Measurements from ENCODE around the gene WAPL.

WAPL gene

DNA sequence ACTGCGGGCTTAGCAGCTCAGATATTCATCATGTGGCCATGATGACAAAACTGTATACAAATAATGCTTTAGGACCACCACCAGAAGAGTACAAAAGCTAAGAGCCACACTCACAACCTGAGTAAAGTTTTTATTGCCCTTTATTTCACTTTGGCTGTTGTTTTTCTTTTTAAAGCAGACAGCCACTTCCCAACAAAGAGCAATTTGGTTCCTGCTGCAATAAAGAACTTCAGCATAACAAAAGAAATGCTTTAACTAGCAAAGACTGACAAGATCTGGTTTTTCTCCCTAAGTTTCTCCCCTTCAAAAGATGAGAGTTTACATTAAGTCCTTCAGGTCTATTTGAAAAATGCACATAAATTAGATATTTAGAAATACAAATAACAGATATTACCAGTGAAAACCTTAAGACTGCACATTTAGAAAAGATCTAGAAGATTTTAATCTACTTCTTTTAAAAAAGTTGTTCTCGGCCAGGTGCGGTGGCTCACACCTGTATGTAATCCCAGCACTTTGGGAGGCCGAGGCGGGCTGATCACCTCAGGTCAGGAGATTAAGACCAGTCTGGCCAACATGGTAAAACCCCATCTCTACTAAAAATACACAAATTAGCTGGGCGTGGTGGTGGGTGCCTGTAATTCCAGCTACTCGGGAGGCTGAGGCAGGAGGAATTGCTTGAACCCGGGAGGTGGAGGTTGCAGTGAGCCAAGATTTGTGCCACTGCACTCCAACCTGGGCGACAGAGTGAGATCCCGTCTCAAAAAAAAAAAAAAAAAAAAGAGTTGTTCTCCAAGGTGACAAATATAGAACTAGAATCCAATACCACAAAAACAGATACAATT, 59.4 kb downstream of the WAPL start:
- DNase-seq, result no peak

DNA sequence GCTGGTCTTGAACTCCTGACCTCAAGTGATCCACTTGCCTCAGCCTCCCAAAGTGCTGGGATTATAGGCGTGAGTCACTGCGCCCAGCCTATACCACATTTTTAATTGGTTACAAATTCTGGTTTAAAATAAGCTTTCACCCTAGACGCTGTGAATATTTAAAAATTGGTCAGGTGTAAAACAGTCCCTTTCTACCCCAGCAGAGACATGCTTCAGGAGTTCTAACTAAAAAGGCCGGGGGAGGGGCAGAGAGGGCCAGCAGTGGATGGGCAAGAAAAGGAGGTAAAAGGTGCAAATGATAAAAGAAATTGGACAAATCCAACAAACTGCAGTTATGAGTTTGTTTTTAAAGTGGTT, 70.0 kb downstream of the WAPL start:
- no peak for DNase-seq

DNA sequence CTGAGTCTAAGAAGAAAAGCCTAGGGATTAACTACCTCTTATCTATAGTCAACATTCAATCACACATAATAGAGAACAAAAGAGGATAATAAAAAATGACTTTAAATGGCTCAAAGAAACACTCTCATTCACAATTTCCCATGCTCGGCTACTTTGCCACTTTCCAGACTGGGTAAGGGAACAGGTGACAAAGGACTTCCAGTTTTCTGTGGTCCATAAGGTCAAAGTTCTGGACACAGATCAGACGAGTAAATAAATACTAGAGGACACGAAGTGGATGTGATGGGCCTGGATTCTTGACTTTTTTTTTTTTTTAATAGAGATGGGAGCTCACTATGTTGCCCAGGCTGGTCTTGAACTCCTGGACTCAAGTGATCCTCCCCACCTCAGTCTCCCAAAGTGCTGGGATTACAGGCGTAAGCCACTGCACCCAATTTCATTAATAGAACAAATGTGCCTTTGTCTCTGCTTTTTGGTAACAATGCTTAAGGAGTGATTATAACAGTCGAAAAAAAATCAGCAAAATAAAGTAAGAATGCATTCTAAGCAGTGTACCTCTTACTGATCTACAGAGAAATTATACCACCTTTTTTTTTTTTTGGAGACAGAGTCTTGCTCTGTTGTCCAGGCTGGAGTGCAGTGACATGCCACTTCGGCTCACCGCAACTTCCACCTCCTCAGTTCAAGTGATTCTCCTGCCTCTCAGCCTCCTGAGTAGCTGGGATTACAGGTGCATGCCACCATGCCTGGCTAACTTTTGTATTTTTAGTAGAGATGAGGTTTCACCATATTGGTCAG, 70.6 kb downstream of the WAPL start:
- DNase-seq, result no peak

DNA sequence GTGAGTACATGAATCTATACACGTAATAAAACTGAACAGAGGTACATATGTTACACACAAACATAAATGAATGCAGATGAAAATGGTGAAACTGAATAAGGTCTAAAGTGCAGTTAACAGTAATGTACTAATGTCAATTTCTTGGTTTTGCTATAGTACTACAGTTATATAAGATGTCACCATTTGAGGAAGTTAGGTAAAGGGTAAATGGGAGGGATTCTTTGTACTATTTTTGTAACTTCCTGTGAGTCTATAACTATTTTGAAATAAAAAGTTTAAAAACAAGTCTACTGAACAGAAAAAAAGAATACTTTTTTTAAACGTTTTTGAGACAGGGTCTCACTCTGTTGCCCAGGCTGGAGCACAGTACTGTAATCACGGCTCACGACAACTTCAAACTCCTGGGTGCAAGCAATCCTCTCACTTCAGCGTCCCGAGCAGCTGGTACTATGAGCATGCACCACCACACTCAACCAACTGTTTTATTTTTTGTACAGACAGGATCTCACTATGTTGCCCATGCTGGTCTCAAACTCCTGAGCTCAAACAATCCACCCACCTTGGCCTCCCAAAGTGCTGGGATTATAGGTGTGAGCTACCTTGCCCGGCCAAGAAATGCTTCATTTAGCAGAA, 71.5 kb downstream of the WAPL start:
- DNase-seq, result no peak

DNA sequence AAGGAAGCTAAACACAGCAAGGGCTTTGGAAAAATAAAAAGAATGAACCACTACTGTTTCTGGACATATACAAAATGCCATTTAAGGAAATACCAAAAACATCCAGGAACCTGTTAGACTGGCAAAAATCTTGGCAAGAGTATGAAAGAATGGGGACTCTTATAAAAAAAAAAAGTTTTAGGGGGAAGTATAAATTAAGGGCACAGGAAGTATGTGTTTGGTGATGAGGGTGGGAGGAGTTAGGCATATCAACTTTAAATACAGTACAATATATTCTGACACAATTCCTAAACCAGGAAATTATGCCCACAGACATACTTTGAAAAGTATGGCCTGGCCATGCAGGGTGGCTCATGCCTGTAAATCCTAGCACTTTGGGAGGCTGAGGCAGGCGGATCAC, 74.2 kb downstream of the WAPL start:
- no peak for DNase-seq

DNA sequence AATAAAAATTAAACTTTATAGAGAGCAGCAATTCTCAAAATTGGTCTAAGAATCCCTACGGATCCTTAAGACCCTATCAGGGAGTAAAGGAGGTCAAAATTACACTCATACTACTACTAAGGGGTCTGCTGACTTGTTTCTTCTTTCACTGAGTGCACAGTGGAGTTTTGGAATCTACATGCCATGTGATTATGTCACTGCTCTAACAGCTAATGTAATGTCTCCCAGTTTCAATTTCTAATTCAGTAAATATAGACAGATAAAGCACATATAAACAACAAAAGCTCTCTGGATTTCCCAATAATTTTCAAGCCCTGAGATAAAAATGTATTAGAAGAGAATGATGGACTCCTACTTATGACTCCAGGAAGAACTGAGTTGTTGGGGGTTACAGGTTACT, 74.6 kb downstream of the WAPL start:
- no peak for DNase-seq

DNA sequence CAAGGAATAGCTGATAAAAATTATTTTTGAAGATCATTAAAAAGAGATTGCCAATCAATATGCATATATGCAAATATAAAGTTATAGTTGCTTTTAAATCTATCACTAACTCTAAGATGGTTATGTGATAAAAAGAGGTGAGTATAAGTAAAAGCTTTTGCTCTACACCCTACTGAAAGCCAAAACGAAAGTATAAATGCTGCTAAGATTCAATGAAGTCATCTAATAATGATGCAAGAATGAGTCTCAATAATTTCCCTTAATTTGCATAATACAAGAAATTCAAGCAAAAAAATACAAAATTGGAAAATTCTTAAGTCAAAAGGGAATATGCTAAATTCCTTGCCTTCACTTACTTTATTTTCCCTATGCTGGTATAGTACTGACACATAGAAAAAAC, 75.2 kb downstream of the WAPL start:
- no peak for DNase-seq

DNA sequence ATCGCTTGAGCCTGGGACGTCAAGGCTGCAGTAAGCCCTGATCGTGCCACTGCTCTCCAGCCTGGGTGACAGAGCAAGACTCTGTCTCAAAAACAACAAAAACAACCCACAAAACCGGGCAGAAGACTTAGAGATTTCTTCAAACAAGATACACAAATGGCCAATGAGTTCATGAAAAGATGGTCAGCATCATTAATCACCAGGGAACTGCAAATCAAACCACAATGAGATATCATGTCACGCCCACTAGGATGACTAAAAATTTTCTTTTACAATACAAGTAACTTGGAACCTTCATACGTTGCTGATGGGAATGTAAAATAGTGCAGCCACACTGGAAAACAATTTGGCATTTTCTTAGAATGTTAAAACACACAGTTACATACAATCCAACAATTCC, 77.7 kb downstream of the WAPL start:
- DNase-seq, result no peak

DNA sequence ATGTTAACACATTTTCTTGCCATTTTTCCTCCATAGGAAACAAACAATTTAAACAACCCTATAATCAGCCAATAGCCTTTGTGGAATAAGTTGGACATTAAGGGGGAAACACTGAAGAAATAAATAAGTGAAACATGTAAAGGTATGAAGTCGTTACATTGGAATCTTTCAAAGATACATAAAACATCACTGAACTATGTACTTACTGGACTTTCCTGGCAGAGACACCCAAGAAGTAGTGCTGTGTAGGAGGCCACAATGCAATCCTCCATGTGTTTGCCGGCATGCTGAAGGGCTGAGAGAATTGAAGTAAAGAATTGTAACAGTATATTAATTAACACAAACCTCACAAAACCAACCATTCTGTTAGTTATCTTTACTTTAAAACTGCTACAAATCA, 78.5 kb downstream of the WAPL start:
- no peak for DNase-seq

DNA sequence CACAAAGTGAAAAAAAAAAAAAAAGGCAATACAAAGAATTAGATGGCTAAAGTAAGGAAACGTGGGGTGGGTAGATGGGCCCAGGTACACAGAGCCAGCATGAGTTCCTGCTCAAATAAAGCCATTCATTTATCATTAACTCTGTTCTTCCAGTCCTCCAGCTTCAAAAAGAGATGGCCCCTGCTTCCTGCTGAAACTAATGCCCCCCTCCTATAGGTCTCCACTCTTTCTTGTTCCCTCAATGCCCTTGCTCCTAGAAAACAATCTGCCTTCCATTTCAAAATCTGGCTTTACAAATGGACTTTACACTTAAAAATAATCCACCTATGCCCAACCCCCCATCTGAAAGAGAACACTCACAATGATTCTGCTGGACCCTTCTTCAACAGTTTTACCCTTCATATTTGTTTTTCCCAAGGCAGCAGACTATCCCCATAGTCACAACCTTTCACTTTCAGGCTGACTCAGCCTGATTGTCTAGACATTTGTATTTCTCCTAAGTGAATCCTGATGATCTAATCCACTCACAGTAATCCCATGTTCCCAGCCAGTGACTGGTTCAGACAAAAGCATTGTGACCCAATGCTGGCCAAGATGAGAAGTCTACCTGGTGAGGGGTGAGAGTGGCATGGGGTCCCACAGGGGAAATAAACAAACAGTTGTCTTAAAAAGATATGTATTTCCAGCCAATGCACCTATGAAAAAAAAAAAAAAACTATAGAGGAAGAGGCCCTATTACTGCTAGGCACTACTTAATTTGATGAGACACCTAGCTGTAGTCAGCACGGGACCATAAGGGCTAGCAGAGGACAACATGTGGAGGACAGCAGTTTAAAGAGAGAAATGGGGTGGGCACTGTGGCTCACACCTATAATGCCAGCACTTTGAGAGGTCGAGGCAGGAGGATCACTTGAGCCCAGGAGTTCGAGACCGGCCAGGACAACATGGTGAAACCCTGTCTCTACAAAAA, 80.4 kb downstream of the WAPL start:
- DNase-seq, result no peak

DNA sequence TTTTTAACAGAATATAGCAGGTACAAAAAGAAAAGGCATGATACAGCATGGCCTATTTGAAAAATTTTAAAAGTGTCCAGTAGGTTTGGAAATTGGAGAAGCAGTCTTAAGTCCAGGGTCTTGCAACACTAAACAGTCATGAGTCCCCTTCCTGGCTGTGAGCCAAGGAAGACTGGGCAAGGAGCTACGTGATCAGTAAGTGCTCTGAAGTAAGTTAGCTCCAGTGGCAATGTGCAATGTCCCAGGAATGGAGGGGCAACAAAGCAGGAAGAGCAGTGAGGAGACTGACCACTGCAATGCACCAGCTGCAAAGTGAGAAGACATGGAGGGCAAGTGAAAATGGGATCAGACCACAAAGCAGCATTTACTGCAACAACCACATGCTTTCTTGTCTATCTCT, 82.0 kb downstream of the WAPL start:
- DNase-seq, result no peak

DNA sequence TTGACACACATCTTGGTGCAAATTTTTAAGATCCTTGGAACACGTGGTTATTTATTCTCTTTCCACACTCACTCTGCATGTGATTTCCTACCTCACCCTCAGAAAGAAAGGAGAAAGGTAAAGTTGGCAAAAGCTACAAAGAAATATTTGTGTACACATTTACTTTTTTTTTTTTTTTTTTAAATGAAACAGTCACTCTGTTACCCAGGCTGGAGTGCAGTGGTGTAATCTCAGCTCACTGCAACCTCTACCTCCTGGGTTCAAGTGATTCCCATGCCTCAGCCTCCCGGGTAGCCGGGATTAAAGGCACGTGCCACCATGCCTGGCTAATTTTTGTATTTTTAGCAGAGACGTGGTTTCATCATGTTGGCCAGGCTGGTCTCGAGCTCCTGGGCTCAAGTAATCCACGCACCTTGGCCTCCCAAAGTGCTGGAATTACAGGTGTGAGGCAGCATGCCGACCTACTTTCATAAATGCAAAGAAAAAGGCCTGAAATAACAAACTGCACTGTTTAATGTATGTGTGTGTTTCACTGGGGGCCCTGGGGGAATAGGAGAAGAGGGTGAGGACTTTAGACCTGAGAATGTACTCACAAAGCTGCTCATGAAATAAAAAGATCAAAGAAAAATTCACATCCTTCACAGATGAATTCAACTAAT, 83.4 kb downstream of the WAPL start:
- no peak for DNase-seq

DNA sequence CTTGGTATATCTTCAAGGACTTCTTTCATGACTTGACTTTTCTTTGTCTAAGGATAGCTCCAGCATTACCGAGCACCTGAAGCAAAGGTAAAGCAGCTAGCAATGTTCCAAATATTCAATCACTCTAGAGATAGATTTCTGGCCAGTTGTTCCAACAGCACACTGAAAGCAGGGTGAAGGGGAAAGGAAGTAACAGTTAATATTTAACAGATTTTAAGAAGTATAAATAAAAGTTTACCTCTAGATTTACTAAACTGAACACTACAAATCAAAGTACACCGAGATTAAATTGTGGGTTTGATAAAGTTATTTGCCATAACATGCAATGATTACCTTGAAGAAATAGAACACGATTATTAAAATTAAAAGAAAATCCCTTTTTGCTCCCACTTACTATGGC, 84.1 kb downstream of the WAPL start:
- DNase-seq, result no peak

DNA sequence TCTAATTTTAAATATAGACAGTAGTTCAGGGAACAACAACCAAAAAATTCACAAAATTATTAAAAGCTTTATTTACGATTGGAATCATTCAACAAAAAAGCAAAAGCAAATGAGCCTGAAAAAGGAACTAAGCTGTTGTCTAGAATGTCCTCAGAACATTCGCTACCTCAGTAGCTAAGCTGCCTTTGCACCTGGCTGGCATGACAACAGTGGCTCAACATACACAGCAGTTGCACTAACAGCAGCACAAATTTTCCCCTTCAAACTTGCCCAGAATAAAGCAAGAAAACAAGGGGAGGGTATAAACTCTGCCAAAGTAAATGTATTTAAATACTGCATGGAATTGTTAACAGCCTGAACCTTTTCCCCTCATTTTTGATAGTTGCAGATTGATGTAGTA, 84.6 kb downstream of the WAPL start:
- no peak for DNase-seq

DNA sequence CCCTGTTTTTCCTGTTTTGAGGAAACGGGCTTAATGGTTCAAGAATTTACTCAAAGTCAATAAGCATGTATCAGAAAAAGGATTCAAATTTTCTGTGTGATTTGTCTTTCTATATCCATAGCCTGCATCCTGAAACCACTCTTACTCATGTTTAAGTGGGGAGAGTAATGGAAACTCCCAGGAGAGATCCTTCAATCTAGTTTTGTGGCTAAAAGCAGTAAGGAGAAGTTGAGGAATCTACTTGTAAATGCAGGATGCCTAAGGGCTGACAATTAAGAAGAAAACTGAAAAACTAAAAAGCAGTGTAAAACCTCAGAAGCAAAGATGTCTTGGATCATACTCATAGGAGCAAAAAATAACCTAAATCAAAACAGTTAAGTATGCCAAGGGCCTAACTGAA, 86.9 kb downstream of the WAPL start:
- DNase-seq, result no peak

DNA sequence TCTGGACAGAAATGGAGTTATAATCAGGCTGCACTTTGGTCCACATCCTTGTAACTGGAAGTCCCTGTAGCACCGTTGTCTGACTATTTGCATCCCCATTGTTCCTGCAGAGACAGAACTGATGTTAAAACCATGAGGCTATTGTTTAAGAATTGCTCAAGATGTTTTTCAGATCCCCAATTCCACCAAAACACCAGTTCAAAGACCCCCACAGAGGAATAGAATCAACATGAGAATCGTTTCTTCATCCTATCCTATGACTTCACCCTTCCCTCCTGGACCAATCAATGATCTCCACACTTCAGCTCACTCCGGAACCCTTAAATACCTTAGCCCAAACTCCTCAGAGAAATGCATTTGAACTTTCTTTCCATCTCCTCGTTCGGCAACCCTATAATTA, 97.9 kb downstream of the WAPL start:
- no peak for DNase-seq

DNA sequence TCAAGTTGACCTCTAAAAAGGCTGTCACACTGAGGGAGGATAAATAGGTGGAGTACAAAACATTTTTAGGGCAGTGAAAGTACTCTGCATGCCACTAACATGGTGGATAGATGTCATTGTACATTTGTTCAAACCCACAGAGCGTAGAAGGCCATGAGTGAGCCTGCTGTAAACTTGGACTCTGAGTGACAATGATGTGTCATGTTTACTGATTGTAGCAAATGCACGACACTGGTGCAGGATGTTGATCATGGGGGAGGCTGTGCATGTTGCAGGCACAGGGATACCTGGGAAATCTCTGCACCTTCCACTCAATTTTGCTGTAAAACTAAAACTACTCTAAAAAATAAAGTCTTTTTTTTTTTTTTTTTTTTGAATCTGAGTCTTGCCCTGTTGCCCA, 102.5 kb downstream of the WAPL start:
- DNase-seq, result no peak

DNA sequence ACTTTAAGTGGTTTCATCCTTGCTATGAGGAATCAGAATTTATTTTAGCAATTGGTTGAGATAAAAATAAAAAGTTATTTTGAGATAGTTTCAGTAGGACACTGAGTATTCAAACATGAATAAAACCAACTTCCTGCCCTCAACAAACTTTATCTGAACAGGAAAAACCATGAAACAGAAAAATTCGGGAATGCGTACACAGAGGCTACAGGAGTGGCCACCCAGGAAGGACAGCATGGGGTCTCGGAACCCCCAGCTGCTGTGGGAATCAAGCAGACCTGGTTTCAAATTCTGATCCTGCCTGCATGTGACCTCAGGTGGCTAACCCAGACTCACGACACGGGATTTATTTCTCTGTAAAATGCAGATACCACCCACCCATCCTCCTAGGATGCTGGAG, 106.0 kb downstream of the WAPL start:
- no peak for DNase-seq

DNA sequence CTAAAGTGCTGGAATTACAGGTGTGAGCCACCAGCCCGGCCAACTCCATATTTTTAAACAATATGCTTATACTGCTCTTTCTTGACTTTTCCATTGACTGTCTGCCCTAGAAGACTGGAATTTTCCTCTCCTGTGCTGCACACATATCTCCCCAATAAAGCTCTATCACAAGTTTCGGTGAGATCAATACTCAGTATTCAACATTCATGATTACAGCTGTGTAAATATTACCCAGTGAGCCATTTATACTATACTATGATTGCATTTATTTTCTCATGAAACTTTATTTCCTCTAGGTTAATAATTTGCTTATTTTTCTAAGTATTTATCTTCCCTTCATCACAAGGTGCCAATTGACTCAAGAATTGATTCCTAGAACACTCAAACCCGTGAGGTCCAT, 106.5 kb downstream of the WAPL start:
- no peak for DNase-seq

DNA sequence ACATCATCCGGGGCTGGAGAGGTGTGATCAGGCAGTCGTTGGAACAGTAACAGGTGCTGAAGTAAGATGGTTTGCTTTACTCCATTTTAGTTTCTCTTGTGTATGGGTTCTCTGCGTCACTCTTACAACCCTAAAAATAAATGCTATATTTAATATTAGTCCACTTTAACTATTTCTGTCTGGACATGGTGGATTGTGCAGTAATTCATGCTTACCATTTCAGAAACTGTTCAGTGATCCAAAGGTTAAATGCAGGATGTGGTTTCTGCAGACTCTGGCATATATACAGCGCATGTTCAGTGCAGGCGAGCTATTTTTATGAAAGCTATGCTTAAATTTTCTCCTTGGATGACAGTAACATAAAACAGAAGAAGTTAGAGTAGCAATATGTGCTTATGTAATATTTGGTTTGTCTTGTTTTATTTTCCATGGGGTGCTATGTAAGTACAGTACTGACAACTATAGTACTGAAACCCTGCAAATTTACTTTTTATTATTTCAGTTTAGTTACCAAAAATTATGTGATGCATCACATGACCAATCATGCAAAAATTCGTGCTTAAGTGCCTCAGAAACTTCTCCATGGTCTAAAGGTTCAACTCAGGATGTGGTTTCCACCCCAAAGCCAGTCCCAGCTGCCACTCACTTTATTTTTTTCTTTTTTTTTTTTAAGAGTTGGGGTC, 108.4 kb downstream of the WAPL start:
- DNase-seq, result no peak

DNA sequence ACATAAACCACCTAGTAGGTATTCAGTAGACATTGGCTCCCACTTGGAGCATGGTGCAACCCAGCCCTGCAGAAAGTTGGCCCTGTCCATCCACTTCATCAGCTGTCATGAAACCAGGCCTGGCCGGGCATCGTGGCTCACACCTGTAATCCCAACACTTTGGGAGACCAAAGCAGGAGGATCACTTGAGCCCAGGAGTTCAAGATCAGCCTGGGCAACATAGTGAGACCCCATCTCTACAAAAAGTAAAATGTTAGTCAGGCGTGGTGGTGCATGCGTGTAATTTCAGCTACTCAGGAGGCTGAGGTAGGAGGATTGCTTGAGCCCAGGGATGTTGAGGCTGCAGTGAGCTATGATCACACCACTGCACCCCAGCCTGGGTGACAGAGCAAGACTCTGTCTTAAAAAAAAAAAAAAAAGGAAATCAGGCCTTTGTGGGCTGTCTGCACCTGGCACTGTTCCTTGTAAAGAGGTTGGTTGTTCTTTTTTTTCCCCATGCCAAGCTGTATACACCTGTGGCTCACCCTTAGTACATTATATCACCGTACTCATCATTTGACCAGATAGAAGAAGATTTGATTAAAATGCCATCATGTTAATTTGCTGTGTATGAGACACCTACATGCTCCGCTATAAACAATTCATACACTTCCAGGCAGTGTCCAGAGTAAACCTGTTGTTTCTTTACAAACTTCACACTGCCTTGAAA, 109.6 kb downstream of the WAPL start:
- DNase-seq, result no peak
